ENCODE results near the gene NUDT16L1.

NUDT16L1 gene

DNA sequence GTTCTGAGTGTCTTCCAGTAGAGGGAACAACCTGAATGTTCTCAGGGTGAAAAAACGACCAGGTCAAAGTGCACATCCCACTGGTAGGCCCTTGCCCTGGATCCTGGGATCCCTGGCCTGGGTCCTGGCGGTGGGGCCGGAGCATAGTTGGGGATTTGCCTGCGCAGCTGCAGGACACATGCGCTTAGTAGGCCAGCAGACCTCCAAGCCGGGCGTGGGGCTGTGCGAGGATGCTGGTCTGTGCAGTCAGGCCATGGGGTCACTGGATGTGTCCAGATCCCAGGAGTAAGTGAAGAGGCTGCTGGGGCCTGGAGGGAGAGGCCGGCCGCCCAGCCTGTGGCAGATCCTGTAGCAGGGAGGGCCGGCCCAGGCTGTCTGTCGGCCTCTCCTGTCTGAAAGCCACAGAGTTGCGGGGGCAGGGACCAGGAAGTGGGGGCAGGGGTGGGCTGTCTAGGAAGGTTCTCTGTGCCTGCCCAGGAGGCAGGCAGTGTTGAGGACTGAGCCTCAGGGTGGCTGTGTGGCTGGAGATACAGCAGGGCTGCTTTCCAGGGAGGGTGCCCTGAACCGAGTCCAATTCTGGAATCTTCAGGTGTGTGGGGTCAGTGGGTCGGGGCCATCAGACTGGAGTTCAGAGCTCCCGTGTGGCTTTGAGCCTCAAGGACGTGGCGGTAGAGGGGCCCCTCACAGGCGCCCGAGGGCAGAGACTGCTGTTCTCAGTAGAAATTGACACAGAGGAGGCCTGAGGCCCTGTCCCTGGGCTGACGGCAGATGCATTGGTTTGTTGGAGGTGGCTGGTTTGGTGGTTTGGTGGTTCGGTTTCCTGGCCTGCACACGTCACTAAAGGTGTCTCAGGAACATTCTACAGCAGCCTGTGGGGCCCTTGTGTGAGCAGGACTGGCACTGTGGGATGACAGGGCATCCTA, 17.2 kb upstream of the NUDT16L1 start:
- TF ChIP-seq CTCF (IDR thresholded peaks at IDR 0.05), result no peak
- Histone ChIP-seq H3K4me3 (ENCODE audit: low read depth, low read length) (no peak overlapping the region), H3K4me1 (no peaks in the 10 kb centered on the region), H3K9me3 (ENCODE audit: control insufficient read depth, low read length) (no peaks in the 10 kb centered on the region), H3K36me3 (ENCODE audit: control insufficient read depth, insufficient read depth, low read length) (no peaks in the 10 kb centered on the region), H3K27ac (no peak overlapping the region), H3K9ac (no peak overlapping the region), H3K4me2 (ENCODE audit: low read length) (no peak overlapping the region), H3K79me2 (peaks cover 6% of the 10 kb centered on the region), H3K27me3 (ENCODE audit: control insufficient read depth, insufficient read depth, low read length) (no peaks in the 10 kb centered on the region), H2AFZ (no peak overlapping the region)

- TF ChIP-seq CTCF (IDR thresholded peaks at IDR 0.05), result no peak
- Histone ChIP-seq H3K4me2 (ENCODE audit: low read length) (no peak overlapping the region), H2AFZ (no peak overlapping the region), H3K79me2 (peaks cover 6% of the 10 kb centered on the region), H3K27me3 (ENCODE audit: control insufficient read depth, insufficient read depth, low read length) (no peaks in the 10 kb centered on the region), H3K4me3 (ENCODE audit: low read depth, low read length) (no peak overlapping the region), H3K4me1 (no peaks in the 10 kb centered on the region), H3K27ac (no peak overlapping the region), H3K36me3 (ENCODE audit: control insufficient read depth, insufficient read depth, low read length) (no peaks in the 10 kb centered on the region), H3K9ac (no peak overlapping the region), H3K9me3 (ENCODE audit: control insufficient read depth, low read length) (no peaks in the 10 kb centered on the region)
These were observed 16.5 kb upstream of the NUDT16L1 start for GRCh38 chr16:4676831-4677230.

- Histone ChIP-seq H3K79me2 (peaks cover 6% of the 10 kb centered on the region), H3K9ac (no peak overlapping the region), H3K4me3 (ENCODE audit: low read depth, low read length) (no peak overlapping the region), H3K36me3 (ENCODE audit: control insufficient read depth, insufficient read depth, low read length) (no peaks in the 10 kb centered on the region), H3K27ac (no peak overlapping the region), H3K4me2 (ENCODE audit: low read length) (no peak overlapping the region), H2AFZ (no peak overlapping the region), H3K27me3 (ENCODE audit: control insufficient read depth, insufficient read depth, low read length) (no peaks in the 10 kb centered on the region), H3K4me1 (no peaks in the 10 kb centered on the region), H3K9me3 (ENCODE audit: control insufficient read depth, low read length) (no peaks in the 10 kb centered on the region)
- TF ChIP-seq CTCF (IDR thresholded peaks at IDR 0.05), result no peak
These were observed 16.0 kb upstream of the NUDT16L1 start for GRCh38 chr16:4677390-4677789.

DNA sequence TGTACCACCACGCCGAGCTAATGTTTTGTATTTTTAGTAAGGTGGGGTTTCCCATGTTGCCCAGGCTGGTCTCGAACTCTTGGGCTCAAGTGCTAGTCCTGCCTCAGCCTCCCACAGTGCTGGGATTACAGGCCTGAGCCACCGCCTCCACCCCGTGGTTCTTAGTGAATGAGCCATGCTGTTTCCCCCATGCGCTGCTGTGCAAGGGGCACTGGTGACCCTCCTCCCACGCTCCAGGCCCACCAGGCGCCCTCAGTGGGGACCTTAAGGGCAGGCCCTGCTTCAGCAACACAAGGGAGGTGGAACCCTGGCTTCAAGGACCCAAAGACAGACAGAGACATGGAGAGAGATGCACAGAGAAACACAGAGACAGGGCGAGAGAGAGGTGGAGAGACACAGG, 15.4 kb upstream of the NUDT16L1 start:
- no peak for TF ChIP-seq CTCF (IDR thresholded peaks at IDR 0.05)

DNA sequence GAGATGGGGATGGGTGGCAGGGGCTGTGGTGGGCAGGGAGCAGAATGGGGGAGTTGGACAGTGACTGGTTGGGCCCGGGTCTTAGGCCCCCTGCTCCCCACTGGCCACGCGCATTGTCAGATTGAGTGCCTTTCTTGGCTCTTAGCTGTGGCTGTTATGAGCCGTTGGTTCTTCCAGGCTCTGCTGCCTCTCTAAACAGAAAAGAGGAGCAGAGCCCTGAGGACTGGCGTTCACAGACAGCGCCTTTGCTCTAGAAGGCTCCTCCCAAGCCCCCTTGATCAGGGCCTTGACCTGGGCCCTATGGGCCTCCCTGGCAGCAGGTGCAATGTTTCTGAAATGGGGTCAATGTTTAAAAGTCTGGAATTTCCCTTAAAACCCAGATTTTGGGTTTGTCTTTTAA, 14.8 kb upstream of the NUDT16L1 start:
- H3K4me1 ChIP-seq, result peaks cover 9% of the 10 kb centered on the region

More for the DNA sequence above, 15.4 kb upstream of the NUDT16L1 start:
- Histone ChIP-seq H2AFZ (no peak overlapping the region), H3K9ac (no peak overlapping the region), H3K4me3 (ENCODE audit: low read depth, low read length) (no peak overlapping the region), H3K27me3 (ENCODE audit: control insufficient read depth, insufficient read depth, low read length) (no peaks in the 10 kb centered on the region), H3K4me2 (ENCODE audit: low read length) (no peak overlapping the region), H3K79me2 (peaks cover 6% of the 10 kb centered on the region), H3K9me3 (ENCODE audit: control insufficient read depth, low read length) (no peaks in the 10 kb centered on the region), H3K4me1 (peaks cover 3% of the 10 kb centered on the region), H3K36me3 (ENCODE audit: control insufficient read depth, insufficient read depth, low read length) (no peaks in the 10 kb centered on the region), H3K27ac (no peak overlapping the region)

More for the DNA sequence above, 14.8 kb upstream of the NUDT16L1 start:
- H3K79me2 ChIP-seq, result peaks cover 6% of the 10 kb centered on the region
- H3K9ac ChIP-seq, result no peak overlapping the region
- H3K36me3 ChIP-seq (ENCODE audit: control insufficient read depth, insufficient read depth, low read length), result no peaks in the 10 kb centered on the region
- TF ChIP-seq CTCF (IDR thresholded peaks at IDR 0.05), result no peak
- no peak overlapping the region for H2AFZ ChIP-seq
- H3K4me2 ChIP-seq (ENCODE audit: low read length), result no peak overlapping the region
- no peak overlapping the region for H3K27ac ChIP-seq
- H3K27me3 ChIP-seq (ENCODE audit: control insufficient read depth, insufficient read depth, low read length), result no peaks in the 10 kb centered on the region
- no peaks in the 10 kb centered on the region for H3K9me3 ChIP-seq (ENCODE audit: control insufficient read depth, low read length)
- no peak overlapping the region for H3K4me3 ChIP-seq (ENCODE audit: low read depth, low read length)
